Omental fat pad (tissue), 4 donors: ENCODE results near the gene NANOS3. TPM values are rescaled to one million over a fixed set of nuclear protein-coding genes. Genes with fewer than 3 reads are reported as not detected.

Source experiments
- ATAC-seq: fragments of 150-250 bp; one replicate; pipeline ENCODE4 v1.9.1; 2016; ENCODE audit warnings: mild to moderate bottlenecking, moderate library complexity; ENCODE audit not compliant: low FRiP score
- DNase-seq: peaks from one replicate; pipeline ENCODE4 v3.0.0-alpha.2; 2019; ENCODE audit warnings: low spot score
- total RNA-seq, 4 donors: library from RNA; depleted of rRNA; stranded (reverse); fragments of >200 nt; gene quantifications; one replicate each; pipeline ENCODE4 v1.1.0, GENCODE V29; 2016
- TF ChIP-seq, protein P1 (sequence below), 3 donors: fragments of 450-650 bp; IDR thresholded peaks; one replicate each; pipeline ENCODE4 v1.5.1; 2016 to 2017; ENCODE audit warnings: antibody characterized with exemption in 3 of 3, mild to moderate bottlenecking in 3 of 3, moderate library complexity in 2 of 3

The NANOS3 gene
- total RNA-seq, 4 donors from 2014 or later, result not detected

DNA sequence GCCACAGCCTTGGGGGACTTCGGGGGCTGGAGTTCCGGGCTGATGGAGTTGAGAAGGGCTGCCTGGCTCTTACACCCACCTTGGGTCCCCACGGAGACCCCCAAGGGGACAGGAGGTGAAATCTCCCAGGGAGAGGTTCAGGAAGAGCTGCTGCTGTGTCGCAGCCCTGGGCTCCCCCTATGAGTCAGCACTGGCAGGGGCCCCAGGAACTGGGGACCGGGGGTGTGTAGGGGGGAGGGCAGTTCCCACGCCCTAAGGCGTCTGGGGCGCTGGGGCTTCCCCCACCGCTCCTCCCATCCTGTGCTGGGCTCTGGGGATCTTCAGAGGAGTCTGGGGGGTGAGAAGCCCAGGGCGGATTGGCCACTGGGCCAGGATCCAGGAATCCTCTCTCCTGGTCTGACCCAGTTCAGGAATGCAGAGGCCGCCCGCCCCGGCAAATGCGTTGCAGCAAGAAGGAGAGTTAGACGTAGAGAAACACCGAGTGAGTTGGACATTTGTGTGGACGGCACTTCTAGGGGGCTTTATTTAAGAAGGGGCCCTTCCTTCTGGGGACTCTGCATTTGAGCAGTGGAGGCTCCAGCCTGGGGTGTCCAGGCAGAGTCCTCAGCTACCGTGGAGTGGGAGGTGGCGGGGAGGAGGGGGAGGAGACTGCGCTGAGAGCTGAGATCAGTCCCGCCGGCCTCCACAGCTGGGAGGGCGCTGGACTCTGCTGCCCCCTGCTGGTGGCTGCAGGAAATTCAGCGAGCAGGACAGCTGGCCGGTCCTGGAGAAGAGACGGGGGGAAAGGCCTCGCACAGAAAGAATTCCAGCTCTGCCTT lies 15.0 kb upstream of the NANOS3 start:
- DNase-seq (peak; percentile 85), ATAC-seq (peak; percentile 84)
- TF ChIP-seq, protein P1, sequence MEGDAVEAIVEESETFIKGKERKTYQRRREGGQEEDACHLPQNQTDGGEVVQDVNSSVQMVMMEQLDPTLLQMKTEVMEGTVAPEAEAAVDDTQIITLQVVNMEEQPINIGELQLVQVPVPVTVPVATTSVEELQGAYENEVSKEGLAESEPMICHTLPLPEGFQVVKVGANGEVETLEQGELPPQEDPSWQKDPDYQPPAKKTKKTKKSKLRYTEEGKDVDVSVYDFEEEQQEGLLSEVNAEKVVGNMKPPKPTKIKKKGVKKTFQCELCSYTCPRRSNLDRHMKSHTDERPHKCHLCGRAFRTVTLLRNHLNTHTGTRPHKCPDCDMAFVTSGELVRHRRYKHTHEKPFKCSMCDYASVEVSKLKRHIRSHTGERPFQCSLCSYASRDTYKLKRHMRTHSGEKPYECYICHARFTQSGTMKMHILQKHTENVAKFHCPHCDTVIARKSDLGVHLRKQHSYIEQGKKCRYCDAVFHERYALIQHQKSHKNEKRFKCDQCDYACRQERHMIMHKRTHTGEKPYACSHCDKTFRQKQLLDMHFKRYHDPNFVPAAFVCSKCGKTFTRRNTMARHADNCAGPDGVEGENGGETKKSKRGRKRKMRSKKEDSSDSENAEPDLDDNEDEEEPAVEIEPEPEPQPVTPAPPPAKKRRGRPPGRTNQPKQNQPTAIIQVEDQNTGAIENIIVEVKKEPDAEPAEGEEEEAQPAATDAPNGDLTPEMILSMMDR (IDR thresholded peaks at IDR 0.05), result peak in 2 of 3 donors; percentile 94 to 99

DNA sequence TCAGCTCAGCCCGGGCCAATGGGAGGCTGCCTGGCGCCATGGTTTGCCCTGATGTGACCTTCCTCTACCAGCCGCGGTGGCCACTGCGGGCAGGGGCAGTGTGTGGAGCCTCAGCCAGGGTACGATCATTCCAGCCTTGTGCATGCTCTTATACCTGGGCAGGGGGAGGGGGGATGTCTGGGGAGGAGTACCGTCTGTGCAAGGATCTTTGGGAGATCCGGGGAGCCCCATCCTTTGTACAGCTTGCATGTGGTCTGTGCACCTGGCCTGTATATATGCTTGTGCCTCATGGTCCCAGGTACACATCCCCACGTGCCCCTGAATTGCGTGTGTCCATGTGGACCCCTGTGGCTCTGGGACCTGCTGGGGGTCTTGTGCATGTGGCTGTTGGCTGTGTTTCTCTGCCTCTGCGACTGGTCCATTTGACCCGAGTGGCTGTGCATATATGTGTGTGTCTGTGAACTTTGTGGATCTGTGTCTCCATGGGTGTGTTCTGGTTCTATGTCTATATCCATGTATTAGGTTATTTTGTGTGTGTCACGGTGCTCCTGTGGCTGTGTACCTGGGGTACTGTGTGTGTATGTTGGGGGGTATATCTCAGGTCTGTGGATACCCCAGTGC lies 12.8 kb upstream of the NANOS3 start:
- TF ChIP-seq, protein P1 (IDR thresholded peaks at IDR 0.05), result no peak
- ATAC-seq (no peak), DNase-seq (no peak)

DNA sequence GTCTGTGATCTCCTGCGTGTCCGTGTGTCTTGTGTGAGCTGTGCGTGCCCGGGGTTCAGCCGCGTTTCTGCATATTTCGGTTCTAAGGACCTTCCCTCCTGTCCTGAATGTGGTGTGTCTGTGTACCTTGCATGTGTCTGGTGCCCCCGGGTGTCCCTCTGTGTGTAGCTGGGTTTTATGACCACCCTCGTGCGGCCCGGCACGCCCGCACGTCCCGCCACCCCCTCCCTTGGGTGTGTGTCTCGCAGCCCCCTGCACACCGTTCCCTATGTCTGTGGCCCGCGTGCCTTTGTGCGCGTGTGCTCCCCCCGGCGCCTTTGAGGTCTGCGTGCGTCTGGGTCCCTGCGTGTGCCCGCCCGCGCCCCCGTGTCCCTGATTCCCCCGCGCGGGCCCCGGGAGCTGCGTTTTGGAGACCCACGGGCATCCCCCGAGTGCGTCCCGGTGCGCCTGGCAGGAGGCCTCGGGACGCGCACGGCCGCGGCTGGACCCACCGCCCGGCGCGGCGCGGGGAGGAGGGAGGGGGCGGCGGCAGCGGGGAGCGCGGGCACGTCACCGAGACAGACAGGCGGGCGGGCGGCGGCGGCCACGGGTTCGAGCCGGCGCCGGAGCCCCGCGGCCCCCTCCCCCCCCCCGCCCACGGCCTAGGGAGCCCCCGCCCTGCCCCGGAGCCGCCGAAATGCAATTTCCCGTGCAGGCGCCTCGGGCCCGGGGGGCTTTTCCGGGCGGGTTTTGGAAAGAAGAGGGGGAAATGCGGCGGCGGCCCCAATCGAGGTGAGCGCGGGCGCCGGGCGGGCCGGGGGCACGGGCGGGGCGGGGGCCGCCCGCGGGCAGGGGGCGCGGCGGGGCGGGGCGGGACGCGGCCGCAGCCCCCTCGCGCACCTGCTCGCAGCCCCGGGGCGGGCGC lies 12.0 kb upstream of the NANOS3 start:
- DNase-seq, result no peak
- TF ChIP-seq, protein P1 (IDR thresholded peaks at IDR 0.05), result no peak
- ATAC-seq, result no peak

DNA sequence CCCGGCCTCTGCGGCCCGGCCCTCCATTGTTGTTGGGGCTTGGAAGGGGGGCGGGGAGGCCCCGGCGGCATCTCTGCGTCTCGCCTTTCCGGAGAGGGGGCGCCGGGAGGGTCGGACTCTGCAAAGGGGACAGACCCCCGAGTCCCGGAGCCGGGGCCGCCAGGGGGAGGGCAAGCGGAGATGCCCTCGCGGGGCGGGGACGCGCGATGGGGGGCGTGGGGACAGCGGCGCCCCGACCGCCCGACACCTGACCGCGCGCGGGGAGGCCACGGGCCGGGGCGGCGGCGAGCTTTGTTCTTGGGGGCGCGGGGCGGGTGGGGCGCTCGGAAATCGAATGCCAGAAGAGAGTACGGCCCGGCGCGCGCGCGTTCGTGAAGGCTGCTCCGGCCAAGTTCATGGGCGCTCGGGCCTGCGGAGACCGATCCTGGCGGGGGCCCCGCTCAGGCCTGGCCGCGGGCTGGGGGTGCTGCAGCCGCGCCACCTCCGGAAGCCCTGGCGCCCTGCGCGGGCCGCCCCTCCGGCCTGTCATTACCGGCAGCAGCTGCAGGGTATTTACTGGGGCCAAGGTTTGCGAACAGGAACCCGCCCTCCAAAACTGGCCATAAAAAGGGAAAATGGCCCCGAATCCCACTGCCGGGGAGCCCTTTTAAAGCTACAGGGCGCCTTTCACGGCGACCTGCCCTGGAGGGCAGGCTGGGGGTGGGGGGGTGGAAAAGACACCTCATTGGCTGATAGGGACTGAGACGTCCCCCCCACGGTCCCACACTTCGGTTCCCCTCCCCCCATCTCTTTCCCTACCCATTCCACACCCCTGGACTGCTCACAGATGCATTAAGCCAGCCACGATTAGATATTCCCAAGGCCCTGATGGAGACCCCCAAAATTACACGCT lies 11.1 kb upstream of the NANOS3 start:
- no peak for DNase-seq
- ATAC-seq, result no peak
- TF ChIP-seq, protein P1 (IDR thresholded peaks at IDR 0.05), result no peak

DNA sequence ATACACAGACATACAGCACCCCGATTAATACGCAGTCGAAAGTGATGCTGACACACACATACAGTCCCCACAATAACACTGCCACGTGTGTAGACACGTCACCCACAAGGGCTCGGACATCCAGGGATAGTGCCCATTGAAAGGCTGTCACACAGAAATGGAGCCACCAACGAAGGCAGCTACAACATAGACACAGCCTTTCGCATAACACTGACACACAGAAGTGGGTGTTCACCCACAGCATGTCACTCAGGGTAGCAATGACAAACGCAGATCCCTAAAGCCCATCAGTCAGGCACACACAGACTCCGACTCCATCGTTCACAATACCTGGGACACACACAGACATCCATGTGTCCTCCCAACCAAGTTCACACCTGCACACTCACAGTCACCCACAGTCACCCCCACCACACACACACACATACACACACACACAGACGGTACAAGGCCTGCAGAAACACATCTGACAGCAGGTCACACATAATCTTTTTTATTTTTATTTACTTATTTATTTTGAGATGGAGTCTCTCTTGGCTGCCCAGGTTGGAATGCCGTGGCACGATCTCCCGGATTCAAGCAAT lies 10.4 kb upstream of the NANOS3 start:
- no peak for DNase-seq
- ATAC-seq, result no peak
- TF ChIP-seq, protein P1 (IDR thresholded peaks at IDR 0.05), result no peak

DNA sequence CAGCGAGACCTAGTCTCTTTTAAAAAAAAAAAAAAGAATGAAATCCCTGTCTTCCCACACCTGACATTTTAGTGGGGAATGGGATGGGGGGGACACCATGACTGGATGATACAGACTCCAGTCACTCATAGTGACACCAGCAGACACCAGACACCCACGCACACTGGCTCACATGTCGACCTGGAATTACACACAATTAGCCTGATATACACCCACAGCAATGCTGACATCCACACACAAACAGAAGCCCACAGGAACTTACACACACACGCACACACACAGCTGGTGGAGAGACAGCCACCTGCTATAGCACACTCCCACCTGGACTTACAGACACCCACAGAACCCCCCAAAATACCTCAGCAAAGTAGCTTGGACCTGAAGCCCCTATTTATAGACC lies 8.3 kb upstream of the NANOS3 start:
- TF ChIP-seq, protein P1 (IDR thresholded peaks at IDR 0.05), result no peak

More for the DNA sequence above, 8.3 kb upstream of the NANOS3 start:
- DNase-seq (no peak), ATAC-seq (no peak)
